GM19395 (cell line): Measurements from ENCODE around the gene IL1RL1.

Source experiments
- ATAC-seq: cut with Tn5 transposase; IDR thresholded peaks from one replicate; pipeline ENCODE4 v1.9.1; 2021; ENCODE audit warnings: mild to moderate bottlenecking, moderate library complexity; ENCODE audit not compliant: unreplicated experiment

Gene IL1RL1

DNA sequence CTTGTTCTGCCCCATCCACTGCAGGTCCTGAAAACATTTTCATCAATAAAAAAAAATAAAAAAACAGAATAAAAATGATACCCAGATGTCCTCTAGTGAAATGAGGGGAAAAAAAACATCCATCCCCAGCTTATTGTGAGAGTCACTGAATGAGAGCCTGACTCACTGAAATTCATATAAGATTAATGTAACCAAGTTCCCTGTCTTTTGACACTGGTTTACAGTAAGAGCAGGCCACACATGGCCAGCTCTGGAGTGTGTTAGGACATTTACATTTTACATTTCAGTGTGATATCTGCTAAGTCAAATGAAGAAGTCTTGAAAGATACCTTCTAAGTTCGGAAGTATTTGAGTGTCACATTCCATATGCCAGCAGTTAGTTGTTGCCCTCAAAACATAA lies 23.1 kb downstream of the IL1RL1 start:
- no peak for ATAC-seq

DNA sequence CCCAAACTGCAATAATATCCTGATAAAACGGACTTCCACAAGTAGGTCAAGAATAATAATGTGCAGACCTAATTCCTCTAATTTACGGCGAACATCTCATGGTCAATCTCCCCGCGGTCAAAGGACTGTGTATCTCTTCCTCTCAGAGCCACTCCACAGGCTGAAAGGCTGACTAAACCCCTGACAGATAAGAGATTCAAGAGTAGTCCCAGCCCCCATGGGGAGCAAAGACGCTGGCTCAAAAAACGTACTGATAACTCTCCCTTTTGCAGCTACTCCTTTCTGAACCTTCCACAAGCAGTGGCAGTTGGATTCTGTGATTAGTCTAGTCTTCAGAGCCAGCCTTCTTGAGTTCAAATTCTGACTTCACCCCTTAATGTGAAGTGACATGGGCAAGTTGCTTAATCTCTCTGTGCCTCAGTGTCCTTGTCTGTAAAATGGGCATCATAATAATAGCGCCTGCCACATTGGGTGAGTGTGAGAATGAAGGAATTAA lies 24.6 kb downstream of the IL1RL1 start:
- ATAC-seq = no peak

GRCh38 chr2:102336502-102336945 lies 25.2 kb downstream of the IL1RL1 start:
- no peak for ATAC-seq

GRCh38 chr2:102337012-102337411 lies 25.6 kb downstream of the IL1RL1 start:
- ATAC-seq = no peak

GRCh38 chr2:102337481-102338386 lies 26.4 kb downstream of the IL1RL1 start:
- no peak for ATAC-seq

GRCh38 chr2:102340778-102341177 lies 29.4 kb downstream of the IL1RL1 start:
- ATAC-seq = no peak

GRCh38 chr2:102342888-102343287 lies 31.5 kb downstream of the IL1RL1 start:
- no peak for ATAC-seq

DNA sequence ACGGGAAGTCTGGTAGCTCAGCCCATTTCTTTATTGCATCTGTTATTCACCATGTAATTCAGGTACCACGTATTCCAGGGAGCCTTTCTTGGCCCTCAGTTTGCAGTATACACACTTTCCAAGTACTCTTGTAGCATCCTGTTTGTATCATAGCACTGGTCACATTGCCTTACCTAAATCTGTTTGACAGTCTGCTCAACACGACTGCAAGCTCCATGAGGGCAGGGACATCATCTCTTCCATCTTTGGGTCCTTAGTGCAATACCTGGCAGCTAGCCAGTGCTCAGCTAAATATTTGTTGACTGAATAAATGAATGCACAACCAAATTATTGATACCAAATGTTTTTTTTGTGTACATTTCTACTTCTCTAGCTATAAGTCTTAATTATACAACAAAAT lies 33.0 kb downstream of the IL1RL1 start:
- ATAC-seq = no peak

DNA sequence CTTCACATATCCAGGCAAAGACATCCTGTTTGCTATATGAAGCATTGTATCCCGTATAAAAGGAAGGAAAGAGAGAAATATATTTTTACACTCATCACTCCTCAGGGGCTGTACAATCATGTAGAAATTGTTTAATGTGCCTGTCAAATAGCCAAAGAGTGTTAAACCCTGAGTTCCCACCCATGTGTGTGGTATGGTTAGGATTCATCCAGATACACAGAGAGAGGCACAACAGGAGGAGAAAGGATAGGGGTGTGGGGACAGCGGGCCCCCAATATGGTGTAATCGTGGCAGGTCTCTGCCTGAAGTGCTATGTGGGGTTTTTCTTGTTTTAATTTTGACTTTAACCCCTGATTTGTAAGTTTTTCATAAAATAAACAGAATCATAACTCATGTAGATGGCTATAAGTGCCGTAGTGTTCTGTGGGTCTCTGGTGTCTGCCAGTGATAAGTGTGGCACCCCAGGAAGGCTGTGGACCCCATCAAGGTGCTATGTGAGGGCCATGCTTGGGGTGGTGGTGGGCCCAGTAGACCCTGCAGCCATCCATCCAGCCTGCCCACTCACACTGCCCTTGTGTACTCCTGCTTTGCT lies 34.1 kb downstream of the IL1RL1 start:
- no peak for ATAC-seq

- ATAC-seq = no peak
Measured at GRCh38 chr2:102346381-102347130, 35.2 kb downstream of the IL1RL1 start.

GRCh38 chr2:102350137-102350793 lies 38.9 kb downstream of the IL1RL1 start:
- no peak for ATAC-seq

DNA sequence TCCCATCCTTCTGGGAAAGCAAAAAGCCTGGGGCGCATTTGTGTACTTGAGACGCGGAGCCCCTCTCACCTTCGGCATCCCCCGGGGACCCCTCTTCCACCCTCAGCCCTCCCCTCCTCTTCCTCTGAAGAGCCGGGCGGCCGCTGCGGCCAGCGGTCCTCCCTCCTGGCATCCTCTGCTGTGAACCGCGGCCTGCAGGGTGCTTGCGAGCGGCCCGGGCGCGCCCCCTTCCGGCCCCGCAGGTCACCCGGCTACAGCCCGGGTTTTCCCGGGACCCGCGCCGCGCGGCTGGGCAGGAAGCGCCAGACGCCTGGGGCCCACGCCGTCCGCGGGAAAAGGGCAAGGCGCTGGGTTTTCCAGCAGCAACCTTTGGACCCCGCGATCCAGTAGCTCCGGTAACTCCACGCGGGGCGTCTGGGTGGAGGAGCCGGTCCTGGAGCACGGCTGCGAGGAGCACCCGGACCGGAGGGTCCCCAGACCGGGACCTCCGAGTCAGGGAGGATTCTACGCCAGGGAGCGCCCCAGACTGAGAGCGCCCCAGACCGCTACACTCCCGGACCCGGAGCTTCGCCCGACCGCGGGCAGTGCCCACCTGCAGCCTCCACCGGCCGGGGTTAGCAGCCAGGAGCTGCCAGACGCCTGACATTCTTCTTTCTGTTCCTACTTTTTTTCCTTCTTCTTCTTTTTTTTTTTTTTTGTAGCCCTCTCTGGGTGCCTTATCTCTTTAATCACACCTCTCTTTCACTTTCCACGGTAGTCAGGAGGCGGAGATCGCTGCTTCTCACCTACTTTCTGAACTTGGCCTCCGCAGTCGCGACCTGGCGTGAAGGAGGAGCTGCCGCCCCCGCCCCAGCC lies 44.4 kb downstream of the IL1RL1 start, which contains the start of gene IL18R1:
Gene IL18R1, plus strand, starts transcription at position 271 of the 855 bp plus-strand sequence. CDS start 6,865 bp downstream, outside the sequence.
- peak; percentile 85 for ATAC-seq

DNA sequence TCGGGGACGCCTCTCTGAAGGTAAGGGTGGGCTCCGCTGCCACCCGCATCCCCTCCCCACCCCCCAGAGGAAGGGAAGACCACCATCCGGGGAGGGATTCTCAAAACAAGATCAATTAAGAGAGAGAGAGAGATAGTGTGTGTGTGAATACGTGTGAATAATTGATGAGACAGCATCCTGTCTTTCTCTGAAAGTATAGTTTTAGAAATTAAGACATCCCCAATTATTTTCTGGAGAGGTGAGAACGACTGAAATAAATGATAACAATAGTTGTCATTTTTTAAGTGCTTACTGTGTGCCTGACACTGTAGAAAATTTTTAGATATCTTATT lies 45.0 kb downstream of the IL1RL1 start:
- peak; percentile 9 for ATAC-seq

DNA sequence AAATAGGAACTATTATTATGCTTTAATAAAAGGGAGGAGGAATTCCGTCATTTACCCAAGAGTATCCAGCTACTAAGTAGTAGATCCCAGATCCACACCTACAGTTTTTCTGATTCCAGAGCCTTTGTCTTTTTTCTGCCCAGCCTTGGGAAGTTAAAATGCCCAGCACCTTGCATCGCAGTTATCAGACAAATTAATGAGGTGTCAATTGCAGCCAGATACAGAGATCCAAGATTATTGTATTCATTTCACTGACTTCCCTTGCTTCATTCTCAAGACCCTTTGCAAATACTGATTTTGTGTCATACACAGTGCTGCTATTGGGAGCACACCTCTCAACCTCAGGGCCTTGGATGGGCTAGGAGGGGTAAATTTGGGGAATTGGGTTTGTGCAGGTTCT lies 45.4 kb downstream of the IL1RL1 start:
- no peak for ATAC-seq

DNA sequence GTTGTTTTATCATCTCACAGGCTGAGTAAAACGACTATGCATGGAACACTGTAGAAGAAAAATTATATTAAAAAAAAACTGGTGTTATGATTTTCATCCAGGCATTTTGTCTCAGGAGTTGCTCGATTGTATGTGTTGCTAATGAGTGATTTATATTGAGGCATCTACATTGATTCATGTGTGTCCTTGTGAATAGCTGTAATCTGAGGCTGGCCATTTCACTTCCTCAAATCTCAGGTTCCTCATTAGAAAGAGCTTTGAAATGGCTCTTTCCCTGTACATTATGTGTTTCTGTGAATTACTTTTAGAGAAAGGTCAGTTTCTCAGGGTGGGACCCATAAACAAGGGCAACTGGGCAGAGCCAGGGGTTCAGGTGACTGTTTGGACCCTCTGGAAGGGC lies 46.6 kb downstream of the IL1RL1 start:
- ATAC-seq = peak; percentile 29

DNA sequence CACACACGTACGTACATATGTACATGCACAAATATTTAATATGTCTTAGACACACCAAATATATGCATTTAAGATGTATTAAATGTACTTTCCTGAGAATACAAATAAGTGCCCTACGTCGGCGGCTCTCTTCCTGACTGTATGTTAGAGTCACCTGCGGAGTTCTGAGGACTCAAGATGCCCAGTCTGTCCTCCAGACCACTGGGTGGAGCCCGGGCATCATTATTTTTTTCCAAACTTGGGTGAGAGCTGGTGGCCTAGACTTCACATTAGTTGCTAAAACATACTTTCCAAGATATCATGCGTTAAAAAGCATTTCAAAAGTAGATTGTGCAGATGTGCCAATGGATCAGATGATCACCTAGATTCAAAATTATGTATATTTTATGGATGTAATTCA lies 47.1 kb downstream of the IL1RL1 start:
- ATAC-seq = no peak

GRCh38 chr2:102359527-102359926 lies 48.2 kb downstream of the IL1RL1 start:
- no peak for ATAC-seq

- ATAC-seq = no peak
Measured at GRCh38 chr2:102361632-102362241, 50.4 kb downstream of the IL1RL1 start.

DNA sequence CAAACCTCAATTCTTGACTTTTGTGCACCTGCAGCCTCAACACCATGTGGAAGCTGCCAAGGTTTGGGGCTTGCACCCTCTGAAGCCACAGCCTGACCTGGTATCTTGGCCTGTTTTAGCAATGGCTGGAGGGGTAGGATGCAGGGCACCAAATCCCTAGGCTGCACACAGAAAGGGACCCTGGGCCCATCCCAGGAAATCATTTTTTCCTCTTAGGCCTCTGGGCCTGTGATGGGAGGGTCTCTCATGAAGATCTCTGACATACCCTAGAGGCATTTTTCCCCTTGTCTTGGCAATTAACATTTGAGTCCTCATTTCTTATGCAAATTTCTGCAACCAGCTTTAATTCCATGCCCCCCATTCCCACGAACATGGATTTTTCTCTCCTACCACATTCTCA lies 54.4 kb downstream of the IL1RL1 start:
- ATAC-seq = no peak
